ENCODE measurements around the gene SCAND1.

GRCh38 chr20:35972462-35972861 is 18.2 kb upstream of the SCAND1 start:
- no peak for TF ChIP-seq POLR2A (IDR thresholded peaks at IDR 0.05)
- no peak for TF ChIP-seq EP300 (IDR thresholded peaks at IDR 0.05)
- TF ChIP-seq, protein P1, sequence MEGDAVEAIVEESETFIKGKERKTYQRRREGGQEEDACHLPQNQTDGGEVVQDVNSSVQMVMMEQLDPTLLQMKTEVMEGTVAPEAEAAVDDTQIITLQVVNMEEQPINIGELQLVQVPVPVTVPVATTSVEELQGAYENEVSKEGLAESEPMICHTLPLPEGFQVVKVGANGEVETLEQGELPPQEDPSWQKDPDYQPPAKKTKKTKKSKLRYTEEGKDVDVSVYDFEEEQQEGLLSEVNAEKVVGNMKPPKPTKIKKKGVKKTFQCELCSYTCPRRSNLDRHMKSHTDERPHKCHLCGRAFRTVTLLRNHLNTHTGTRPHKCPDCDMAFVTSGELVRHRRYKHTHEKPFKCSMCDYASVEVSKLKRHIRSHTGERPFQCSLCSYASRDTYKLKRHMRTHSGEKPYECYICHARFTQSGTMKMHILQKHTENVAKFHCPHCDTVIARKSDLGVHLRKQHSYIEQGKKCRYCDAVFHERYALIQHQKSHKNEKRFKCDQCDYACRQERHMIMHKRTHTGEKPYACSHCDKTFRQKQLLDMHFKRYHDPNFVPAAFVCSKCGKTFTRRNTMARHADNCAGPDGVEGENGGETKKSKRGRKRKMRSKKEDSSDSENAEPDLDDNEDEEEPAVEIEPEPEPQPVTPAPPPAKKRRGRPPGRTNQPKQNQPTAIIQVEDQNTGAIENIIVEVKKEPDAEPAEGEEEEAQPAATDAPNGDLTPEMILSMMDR (IDR thresholded peaks at IDR 0.05): no peak

Measured in sigmoid colon (tissue), 4 donors.